CD4-positive, alpha-beta T cell (primary cell): ENCODE results near the gene BCAR3. TPM values are rescaled to one million over a fixed set of nuclear protein-coding genes. Genes with fewer than 3 reads are reported as not detected.

Source experiments
- ATAC-seq: fragments of 200-7000 bp; cut with Tn5 transposase; one replicate; pipeline ENCODE4 v1.10.0; 2022; ENCODE audit warnings: mild to moderate bottlenecking; ENCODE audit not compliant: poor library complexity
- CTCF ChIA-PET: fragments of 350-600 bp; sonication (Branson Sonifier 250); formaldehyde crosslinking; loops from one replicate; lab custom pipeline; 2021; ENCODE audit warnings: antibody characterized with exemption, inconsistent platforms; lab: Charles Lee
- POLR2A ChIA-PET: fragments of 350-600 bp; sonication (Branson Sonifier 250); formaldehyde crosslinking; loops from one replicate; lab custom pipeline; 2021; ENCODE audit warnings: antibody characterized with exemption, inconsistent platforms; lab: Charles Lee
- DNase-seq, 14 experiments: peaks; one replicate each; pipeline ENCODE4 v3.0.0-alpha.2; 2013 to 2020; ENCODE audit warnings: mixed read lengths in 2 of 14
- H3K27ac ChIP-seq, 2 donors: one replicate each; pipeline versions ENCODE4 v1.5.1 to v1.7.0; 2013; ENCODE audit warnings: low read length in 2 of 2, low read depth in 1 of 2, mild to moderate bottlenecking in 1 of 2
- H3K27me3 ChIP-seq, 2 experiments: 1 replicate in 1 of 2; 2 replicates in 1 of 2; pipeline versions ENCODE4 v1.6.1 to v1.7.0; 2013; ENCODE audit warnings: low read length in 2 of 2, control low read depth in 1 of 2, mild to moderate bottlenecking in 1 of 2, moderate library complexity in 1 of 2; ENCODE audit not compliant: insufficient read depth in 2 of 2, control insufficient read depth in 1 of 2
- H3K36me3 ChIP-seq: one replicate; pipeline ENCODE4 v1.6.1; 2013; ENCODE audit warnings: low read length, control low read depth; ENCODE audit not compliant: insufficient read depth
- H3K4me1 ChIP-seq: one replicate; pipeline ENCODE4 v1.6.1; 2013; ENCODE audit warnings: low read length, control low read depth; ENCODE audit not compliant: insufficient read depth
- H3K4me3 ChIP-seq: one replicate; pipeline ENCODE4 v1.5.1; 2013; ENCODE audit warnings: mild to moderate bottlenecking, low read length, moderate library complexity
- H3K9me3 ChIP-seq, 2 experiments: 1 replicate in 1 of 2; 2 replicates in 1 of 2; pipeline versions ENCODE4 v1.6.1 to v1.7.0; 2013; ENCODE audit warnings: low read length in 2 of 2, mild to moderate bottlenecking in 2 of 2, control low read depth in 1 of 2, moderate library complexity in 1 of 2; ENCODE audit not compliant: control insufficient read depth in 1 of 2, insufficient read depth in 1 of 2
- H3K27ac Mint-ChIP-seq: one replicate; pipeline ENCODE4 v1.8.0; 2020; ENCODE audit warnings: mixed read lengths
- H3K27me3 Mint-ChIP-seq: one replicate; pipeline ENCODE4 v1.8.0; 2021; ENCODE audit warnings: mixed read lengths
- H3K36me3 Mint-ChIP-seq: one replicate; pipeline ENCODE4 v1.8.0; 2021; ENCODE audit warnings: low read depth, mixed read lengths
- H3K4me1 Mint-ChIP-seq: one replicate; pipeline ENCODE4 v1.8.0; 2021; ENCODE audit warnings: low read depth, mixed read lengths
- H3K4me3 Mint-ChIP-seq: one replicate; pipeline ENCODE4 v1.8.0; 2020; ENCODE audit warnings: mild to moderate bottlenecking, mixed read lengths
- H3K9me3 Mint-ChIP-seq: one replicate; pipeline ENCODE4 v1.8.0; 2020; ENCODE audit warnings: mixed read lengths
- intact Hi-C, 2 experiments: fragments of 100-400 bp; cut with DNase I in 1 of 2; cut with micrococcal nuclease in 1 of 2; formaldehyde crosslinking; loops; one replicate each; pipeline versions ENCODE4 v1.15.1 to v1.9.0; 2023 to 2025; cut with DNase I, micrococcal nuclease
- total RNA-seq, 174 experiments: library from RNA in 2 of 174; stranded (reverse) in 2 of 174; gene quantifications; one replicate each; pipeline ENCODE4 v1.2.3 and lab custom pipeline; 2021 to 2026
- TF ChIP-seq, protein P1 (sequence below): fragments of 200-600 bp; IDR thresholded peaks from one replicate; pipeline ENCODE4 v1.8.0; 2022; ENCODE audit warnings: antibody characterized with exemption, mild to moderate bottlenecking

BCAR3 gene
- total RNA-seq, 2 experiments from 2014 or later = 0.47 to 0.92 TPM

DNA sequence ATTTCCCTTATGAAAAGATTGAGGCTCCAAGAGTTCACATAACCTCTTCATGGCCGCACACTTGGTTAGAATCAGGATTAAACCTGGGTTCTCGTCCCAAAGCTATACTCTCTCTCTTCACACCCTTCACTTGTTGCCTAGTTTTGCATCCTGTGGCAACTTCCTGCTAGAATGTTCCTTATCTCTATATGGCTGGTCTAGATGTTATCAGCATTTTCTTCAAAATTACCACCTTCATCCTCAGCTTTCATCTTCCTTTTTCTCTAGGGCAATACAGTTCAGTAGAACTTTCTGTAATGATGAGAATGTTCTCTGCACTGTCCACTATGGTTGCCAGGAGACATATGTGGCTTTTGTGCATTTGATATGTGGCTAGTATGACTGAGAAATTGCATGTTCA lies 31.1 kb upstream of the BCAR3 start:
- H3K4me1 Mint-ChIP-seq = peaks cover 60% of the 10 kb centered on the region
- DNase-seq (no peak), ATAC-seq (no peak)
- intact Hi-C loops = no loop called here
- Histone ChIP-seq H3K36me3 (no peaks in the 10 kb centered on the region), H3K27me3 (no peaks in the 10 kb centered on the region), H3K4me1 (peaks cover 20% of the 10 kb centered on the region), H3K9me3 (peaks cover 0 to 6% of the 10 kb centered on the region in 2 experiments), H3K27ac (no peak overlapping the region), H3K4me3 (no peak overlapping the region)
- ChIA-PET POLR2A (no interaction called here), CTCF (no interaction called here)
- TF ChIP-seq, protein P1, sequence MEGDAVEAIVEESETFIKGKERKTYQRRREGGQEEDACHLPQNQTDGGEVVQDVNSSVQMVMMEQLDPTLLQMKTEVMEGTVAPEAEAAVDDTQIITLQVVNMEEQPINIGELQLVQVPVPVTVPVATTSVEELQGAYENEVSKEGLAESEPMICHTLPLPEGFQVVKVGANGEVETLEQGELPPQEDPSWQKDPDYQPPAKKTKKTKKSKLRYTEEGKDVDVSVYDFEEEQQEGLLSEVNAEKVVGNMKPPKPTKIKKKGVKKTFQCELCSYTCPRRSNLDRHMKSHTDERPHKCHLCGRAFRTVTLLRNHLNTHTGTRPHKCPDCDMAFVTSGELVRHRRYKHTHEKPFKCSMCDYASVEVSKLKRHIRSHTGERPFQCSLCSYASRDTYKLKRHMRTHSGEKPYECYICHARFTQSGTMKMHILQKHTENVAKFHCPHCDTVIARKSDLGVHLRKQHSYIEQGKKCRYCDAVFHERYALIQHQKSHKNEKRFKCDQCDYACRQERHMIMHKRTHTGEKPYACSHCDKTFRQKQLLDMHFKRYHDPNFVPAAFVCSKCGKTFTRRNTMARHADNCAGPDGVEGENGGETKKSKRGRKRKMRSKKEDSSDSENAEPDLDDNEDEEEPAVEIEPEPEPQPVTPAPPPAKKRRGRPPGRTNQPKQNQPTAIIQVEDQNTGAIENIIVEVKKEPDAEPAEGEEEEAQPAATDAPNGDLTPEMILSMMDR = no peak
- H3K36me3 Mint-ChIP-seq = no peaks in the 10 kb centered on the region
- no peaks in the 10 kb centered on the region for H3K9me3 Mint-ChIP-seq
- no peak overlapping the region for H3K4me3 Mint-ChIP-seq
- H3K27me3 Mint-ChIP-seq = no peaks in the 10 kb centered on the region
- no peak overlapping the region for H3K27ac Mint-ChIP-seq

DNA sequence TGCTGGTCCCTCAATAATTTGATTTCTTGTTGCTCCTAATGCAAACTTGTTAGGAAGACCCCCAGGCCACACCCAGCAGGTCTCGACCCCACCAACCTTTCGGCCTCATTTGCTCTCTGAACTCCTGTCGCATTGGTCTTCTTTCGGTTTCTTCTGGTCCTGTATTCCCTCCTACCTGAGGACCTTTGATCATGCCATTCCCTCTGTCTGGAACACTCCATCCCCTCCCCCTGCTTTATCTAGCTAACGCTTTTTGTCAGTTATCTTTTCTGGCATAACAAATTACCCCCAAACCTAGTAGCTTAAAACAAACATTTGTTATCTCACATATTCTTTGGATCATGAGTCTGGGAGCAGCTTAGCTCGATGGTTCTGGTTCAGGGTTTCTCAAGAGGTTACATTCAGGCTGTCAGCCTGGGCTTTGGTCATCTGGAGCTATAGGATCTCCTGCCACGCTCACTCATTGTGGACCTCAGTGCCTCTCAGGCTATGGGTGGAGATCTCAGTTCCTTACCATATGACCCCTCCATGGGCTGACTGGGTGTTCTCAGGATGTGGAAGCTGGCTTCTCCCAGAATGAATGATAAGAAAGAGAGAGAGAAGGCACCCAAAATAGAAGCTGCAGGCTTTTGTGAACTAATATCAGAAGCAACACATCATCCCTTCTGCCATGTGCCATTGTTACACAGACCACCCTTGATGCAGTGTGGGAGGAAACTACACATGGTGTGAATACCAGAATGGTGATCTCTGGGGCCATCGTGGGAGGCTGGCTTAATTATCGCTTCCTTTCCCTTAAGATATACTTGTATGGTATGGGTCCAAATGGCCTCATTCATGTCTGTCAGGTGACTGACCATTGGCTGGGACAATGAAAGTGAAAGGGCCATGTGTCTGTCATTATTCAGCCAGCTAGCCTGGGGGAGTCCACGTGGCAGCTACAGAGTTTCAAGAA lies 29.1 kb upstream of the BCAR3 start:
- TF ChIP-seq, protein P1 = no peak
- POLR2A ChIA-PET = no interaction called here
- Mint-ChIP-seq H3K9me3 (no peaks in the 10 kb centered on the region), H3K36me3 (no peaks in the 10 kb centered on the region), H3K27me3 (no peaks in the 10 kb centered on the region), H3K4me3 (no peak overlapping the region), H3K27ac (no peak overlapping the region), H3K4me1 (peaks cover 50% of the 10 kb centered on the region)
- Histone ChIP-seq H3K9me3 (no peaks in the 10 kb centered on the region), H3K4me3 (no peak overlapping the region), H3K4me1 (peaks cover 20% of the 10 kb centered on the region), H3K27me3 (no peaks in the 10 kb centered on the region), H3K36me3 (no peaks in the 10 kb centered on the region), H3K27ac (no peak overlapping the region)
- intact Hi-C loops = no loop called here
- DNase-seq (no peak), ATAC-seq (no peak)
- CTCF ChIA-PET = no interaction called here

DNA sequence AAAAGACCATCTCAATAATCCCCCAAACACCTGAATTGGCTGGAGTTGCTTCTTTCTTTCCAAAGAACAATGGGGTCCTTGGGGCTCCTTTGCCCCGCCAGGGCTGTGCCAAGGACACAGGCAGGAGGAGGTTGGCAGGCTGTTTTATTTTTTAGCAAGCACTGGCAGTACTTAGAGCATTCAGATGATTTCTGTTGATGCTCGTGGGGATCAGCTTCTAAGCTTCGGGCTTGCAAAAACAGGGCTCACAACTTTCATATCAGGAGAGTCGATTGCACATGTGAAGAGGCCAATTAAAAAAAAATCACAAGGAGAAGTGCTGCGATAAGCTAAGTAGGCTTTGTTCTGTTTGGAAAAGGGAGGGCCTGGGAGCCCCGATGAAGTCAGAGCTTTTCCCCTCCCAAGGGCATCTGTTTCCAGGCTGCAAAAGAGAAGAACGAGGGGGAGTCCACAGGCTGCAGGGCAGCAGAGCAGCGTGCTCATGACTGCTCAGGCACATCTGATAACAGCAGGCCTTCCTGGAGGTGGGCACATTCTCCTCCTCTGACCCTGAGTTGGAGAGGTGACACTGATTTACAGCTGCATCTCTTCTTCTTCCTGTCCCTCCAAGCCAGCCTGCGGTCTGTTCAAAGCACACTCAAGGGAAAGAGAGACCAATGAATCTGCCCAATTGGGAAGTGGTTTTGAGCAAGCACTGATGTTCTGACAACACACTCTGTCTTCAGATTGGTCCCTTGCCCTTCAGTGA lies 27.3 kb upstream of the BCAR3 start:
- Histone ChIP-seq H3K4me3 (no peak overlapping the region), H3K4me1 (peaks cover 20% of the 10 kb centered on the region), H3K27ac (no peak overlapping the region), H3K27me3 (no peaks in the 10 kb centered on the region), H3K9me3 (no peaks in the 10 kb centered on the region), H3K36me3 (no peaks in the 10 kb centered on the region)
- TF ChIP-seq, protein P1 = no peak
- Mint-ChIP-seq H3K27ac (no peak overlapping the region), H3K36me3 (no peaks in the 10 kb centered on the region), H3K4me3 (no peak overlapping the region), H3K4me1 (peaks cover 41% of the 10 kb centered on the region), H3K9me3 (no peaks in the 10 kb centered on the region), H3K27me3 (no peaks in the 10 kb centered on the region)
- POLR2A ChIA-PET = no interaction called here
- intact Hi-C loops = no loop called here
- DNase-seq (peak in 1 of 14 experiments; percentile 23), ATAC-seq (no peak)
- CTCF ChIA-PET = no interaction called here
